ENCODE measurements around the gene FRMD3. TPM values are rescaled to one million over a fixed set of nuclear protein-coding genes. Genes with fewer than 3 reads are reported as not detected.

Gene FRMD3
- total RNA-seq, 1 experiment from 2014 or later: 0.55 TPM

- Histone ChIP-seq H2BK12ac (ENCODE audit: insufficient read length, low read depth, low read length) (no peak overlapping the region), H2AK5ac (ENCODE audit: insufficient read length, low read length) (no peak overlapping the region), H3K18ac (ENCODE audit: insufficient read length, low read depth, low read length) (no peak overlapping the region), H2BK15ac (ENCODE audit: low read depth, low read length) (no peak overlapping the region), H3K79me2 (ENCODE audit: insufficient read depth, low read length) (no peaks in the 10 kb centered on the region), H3K27me3 (ENCODE audit: insufficient read depth, low read length) (peaks cover 13% of the 10 kb centered on the region; the same call in 1 of the 2 replicates), H3K4me1 (ENCODE audit: insufficient read depth, low read length) (no peaks in the 10 kb centered on the region), H3K23me2 (ENCODE audit: insufficient read length, low read depth, low read length, poor library complexity, severe bottlenecking) (peaks cover 10% of the 10 kb centered on the region), H3K79me1 (ENCODE audit: insufficient read depth, low read depth, low read length, poor library complexity, severe bottlenecking) (no peaks in the 10 kb centered on the region), H2BK5ac (ENCODE audit: insufficient read length, low read length) (no peak overlapping the region), H3K9me3 (ENCODE audit: control insufficient read depth, low read depth, low read length) (no peaks in the 10 kb centered on the region), H3T11ph (ENCODE audit: low read length) (no peak overlapping the region), H3K56ac (ENCODE audit: insufficient read length, low read depth, low read length) (no peak overlapping the region), H3K23ac (ENCODE audit: insufficient read length, low read depth, low read length) (no peak overlapping the region), H3K4ac (ENCODE audit: low read depth, low read length) (no peak overlapping the region), H3K9ac (ENCODE audit: extremely low read depth, insufficient read length, low read length) (no peak overlapping the region), H3K27ac (ENCODE audit: insufficient read length, low read depth, low read length) (no peak overlapping the region), H3K4me2 (ENCODE audit: insufficient read depth, insufficient read length, low read length) (no peak overlapping the region), H4K91ac (ENCODE audit: insufficient read length, low read depth, low read length) (no peak overlapping the region), H4K8ac (replicated peaks; ENCODE audit: insufficient read length, low read depth, low read length) (no peak overlapping the region), H4K20me1 (ENCODE audit: control insufficient read depth, insufficient read depth, insufficient read length) (no peaks in the 10 kb centered on the region), H4K5ac (ENCODE audit: insufficient read length, low read depth, low read length) (no peak overlapping the region), H3K14ac (ENCODE audit: insufficient read depth, low read length) (no peak overlapping the region), H2BK20ac (ENCODE audit: low read depth, low read length, poor library complexity, severe bottlenecking) (no peak overlapping the region), H2AFZ (ENCODE audit: low read length) (no peak overlapping the region), H2BK120ac (ENCODE audit: low read depth, low read length, poor library complexity, severe bottlenecking) (no peak overlapping the region)
- H3K36me3 Mint-ChIP-seq (ENCODE audit: insufficient read depth in 1 of 3, low read depth in 3 of 3): peaks cover 2 to 10% (median 3%) of the 10 kb centered on the region in 3 experiments; a peak in 3 of 7 replicates
- WGBS (ENCODE audit: extremely low coverage, insufficient read length, low lambda C conversion rate): no CpG with 5 or more reads among the region's 2 CpGs
- no peak for TF ChIP-seq CTCF (conservative IDR thresholded peaks at IDR 0.05)
- H3K9me3 Mint-ChIP-seq: peaks cover 4 to 12% of the 10 kb centered on the region in 2 experiments
- no peak overlapping the region for H3K27ac Mint-ChIP-seq
- H3K27me3 Mint-ChIP-seq (ENCODE audit: low read depth): peaks cover 50% of the 10 kb centered on the region
- no peak for DNase-seq
- peaks cover 15 to 18% of the 10 kb centered on the region in 2 experiments for H3K4me1 Mint-ChIP-seq
- H3K4me3 Mint-ChIP-seq: no peak overlapping the region
Observed at GRCh38 chr9:83533296-83533695, 4.9 kb downstream of the FRMD3 start.

Data from H9 (cell line).